IPS DF 6.9 (cell line): Measurements from ENCODE around the gene NUP188.
"Not testable (repeated sequence)": the region's sequence is repeated elsewhere in the genome, so short reads cannot be mapped to it uniquely, and the experiment has no call there.

Experiments used
- DNase-seq: peaks from one replicate; pipeline ENCODE4 v3.0.0-alpha.2; 2013; ENCODE audit warnings: low read depth, low spot score
- H3K27ac ChIP-seq: one replicate; pipeline ENCODE4 v1.5.1; 2013; ENCODE audit warnings: low read length, control low read depth
- H3K27me3 ChIP-seq: 2 replicates; pipeline ENCODE4 v1.6.1; 2013; ENCODE audit warnings: mild to moderate bottlenecking, low read length; ENCODE audit not compliant: control insufficient read depth, insufficient read depth
- H3K36me3 ChIP-seq: 2 replicates; pipeline ENCODE4 v1.6.1; 2013; ENCODE audit warnings: low read length; ENCODE audit not compliant: control insufficient read depth, insufficient read depth
- H3K4me1 ChIP-seq: 2 replicates; pipeline ENCODE4 v1.6.1; 2013; ENCODE audit warnings: low read length; ENCODE audit not compliant: control insufficient read depth, insufficient read depth
- H3K4me3 ChIP-seq: 2 replicates; pipeline ENCODE4 v1.5.1; 2013; ENCODE audit warnings: mild to moderate bottlenecking, low read length
- H3K9me3 ChIP-seq: 2 replicates; pipeline ENCODE4 v1.6.1; 2013; ENCODE audit warnings: low read length, inconsistent platforms; ENCODE audit not compliant: control insufficient read depth, insufficient read depth
- WGBS: extraction: QIAGEN DNeasy Blood & Tissue Kit; methylation state at CpG from one replicate; pipeline ENCODE4 v1.1.7; 2013; ENCODE audit warnings: mixed read lengths, missing lambda C conversion rate; ENCODE audit not compliant: insufficient read length, insufficient coverage; 5-methylcytosine and 5-hydroxymethylcytosine counted together

NUP188 gene

DNA sequence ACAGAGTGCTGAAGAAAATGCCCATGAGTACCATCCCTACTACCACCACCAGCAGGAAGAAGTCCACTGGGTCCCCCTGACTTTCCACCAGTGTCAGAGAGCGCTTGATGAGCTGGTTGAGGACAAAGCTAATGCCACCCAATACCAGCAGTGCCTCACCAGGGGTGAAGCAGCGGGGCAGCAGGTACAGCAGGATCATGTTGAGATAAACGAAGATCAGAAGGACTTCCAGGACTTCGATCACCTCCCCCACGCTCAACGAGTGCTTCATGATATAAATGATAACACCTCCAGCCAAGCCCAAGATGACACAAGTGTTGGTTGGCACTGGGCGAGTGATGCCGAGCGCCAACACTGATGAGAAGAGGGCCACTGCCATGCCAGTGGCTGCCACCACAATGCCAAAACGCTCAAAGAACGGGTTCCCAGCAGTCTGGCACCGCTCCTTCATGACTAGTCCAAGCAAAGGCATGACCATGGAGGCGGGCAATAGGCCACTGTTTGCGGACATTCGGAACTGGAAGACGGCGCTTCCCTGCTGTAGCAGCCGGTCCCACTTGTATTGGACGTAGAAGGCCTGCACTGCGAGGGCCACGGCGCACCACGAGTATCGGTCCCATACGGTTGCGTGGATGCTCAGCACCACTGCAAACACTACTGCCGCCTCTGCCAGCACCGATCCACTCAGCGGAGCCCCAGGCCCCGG lies 775 bp upstream of the NUP188 start:
- no peaks in the 10 kb centered on the region for H3K27me3 ChIP-seq
- H3K27ac ChIP-seq, result no peak overlapping the region
- no peaks in the 10 kb centered on the region for H3K36me3 ChIP-seq
- H3K9me3 ChIP-seq, result no peaks in the 10 kb centered on the region
- WGBS, result no CpG with 5 or more reads among the region's 30 CpGs
- DNase-seq, result no peak
- 0 out of 2 replicates have a peak, but pooled peaks cover 3% of the 10 kb centered on the region for H3K4me1 ChIP-seq
- peak overlapping the region; percentile 93 for H3K4me3 ChIP-seq

DNA sequence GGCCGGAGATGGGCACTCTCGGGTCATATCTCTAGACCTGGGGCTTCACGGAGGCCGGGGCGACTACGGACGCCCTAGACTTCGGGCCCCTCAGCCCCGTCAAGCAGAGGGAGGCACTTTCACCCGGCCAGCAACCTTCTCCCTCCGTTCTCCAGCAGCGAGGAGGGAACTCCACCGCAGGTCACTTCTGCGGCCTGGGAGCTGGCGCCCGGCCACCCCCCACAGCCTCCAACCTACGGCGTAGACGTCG lies 297 bp upstream of the NUP188 start:
- Histone ChIP-seq H3K4me1 (0 out of 2 replicates have a peak, but pooled peaks cover 3% of the 10 kb centered on the region), H3K27me3 (no peaks in the 10 kb centered on the region), H3K4me3 (peak overlapping the region; percentile 93), H3K27ac (no peak overlapping the region), H3K9me3 (no peaks in the 10 kb centered on the region), H3K36me3 (no peaks in the 10 kb centered on the region)
- no CpG with 5 or more reads among the region's 20 CpGs for whole genome bisulfite sequencing
- DNase-seq, result no peak

DNA sequence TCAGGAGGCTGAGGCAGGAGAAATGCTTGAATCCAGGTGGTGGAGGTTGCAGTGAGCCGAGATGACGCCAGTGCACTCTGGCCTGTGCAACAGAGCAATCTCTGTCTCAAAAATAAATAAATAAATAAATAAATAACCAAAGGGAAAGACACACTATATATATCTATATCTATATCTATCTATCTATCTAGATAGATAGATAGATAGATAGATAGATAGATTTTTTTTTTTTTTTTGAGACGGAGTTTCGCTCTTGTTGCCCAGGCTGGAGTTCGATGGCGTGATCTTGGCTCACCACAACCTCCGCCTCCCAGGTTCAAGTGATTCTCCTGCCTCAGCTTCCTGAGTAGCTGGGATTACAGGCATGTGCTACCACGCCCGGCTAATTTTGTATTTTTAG lies 13.9 kb downstream of the NUP188 start:
- H3K36me3 ChIP-seq, H3K27ac ChIP-seq, H3K4me1 ChIP-seq, H3K9me3 ChIP-seq, H3K27me3 ChIP-seq, H3K4me3 ChIP-seq, DNase-seq: not testable (repeated sequence)
- no CpG with 5 or more reads among the region's 9 CpGs for WGBS

DNA sequence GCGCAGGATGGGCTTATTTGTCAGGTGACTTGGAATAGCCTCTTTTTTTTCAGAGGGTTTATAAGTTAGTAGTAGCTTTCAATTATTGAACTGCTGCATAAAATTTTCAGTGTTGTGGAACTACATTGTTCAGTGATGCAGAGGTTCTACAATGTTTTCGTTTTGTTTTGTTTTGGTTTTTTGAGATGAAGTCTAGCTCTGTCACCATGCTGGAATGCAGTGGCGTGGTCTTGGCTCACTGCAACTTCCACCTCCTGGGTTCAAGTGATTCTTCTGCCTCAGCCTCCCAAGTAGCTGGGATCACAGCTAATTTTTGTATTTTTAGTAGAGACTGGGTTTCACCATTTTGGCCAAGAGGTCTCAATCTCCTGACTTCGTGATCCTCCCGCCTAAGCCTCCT lies 22.0 kb downstream of the NUP188 start:
- Histone ChIP-seq H3K27me3 (no peaks in the 10 kb centered on the region), H3K36me3 (peaks cover 15% of the 10 kb centered on the region), H3K9me3 (no peaks in the 10 kb centered on the region), H3K4me1 (no peaks in the 10 kb centered on the region), H3K27ac (no peak overlapping the region), H3K4me3 (no peak overlapping the region)
- WGBS, result no CpG with 5 or more reads among the region's 5 CpGs
- DNase-seq, result no peak

DNA sequence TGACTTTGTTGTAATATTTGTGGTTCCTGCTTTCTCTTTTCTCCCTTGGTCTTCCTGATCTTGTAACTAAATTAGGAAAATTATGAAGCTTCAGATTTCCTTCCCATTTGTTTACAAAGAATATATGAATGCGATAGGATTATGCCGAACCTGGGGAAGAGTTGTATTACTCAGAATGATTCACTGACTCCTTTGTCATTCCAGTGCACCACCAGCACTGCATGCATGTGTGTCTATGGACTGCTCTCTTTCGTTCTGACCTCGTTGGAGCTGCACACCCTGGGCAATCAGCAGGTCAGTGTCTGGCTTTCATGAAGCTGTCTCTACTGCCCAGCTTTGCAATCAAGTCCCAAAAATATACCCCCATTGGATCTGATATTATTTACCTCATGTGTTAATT lies 25.5 kb downstream of the NUP188 start:
- Histone ChIP-seq H3K4me3 (no peak overlapping the region), H3K4me1 (no peaks in the 10 kb centered on the region), H3K36me3 (peaks cover 21% of the 10 kb centered on the region), H3K27ac (no peak overlapping the region), H3K9me3 (no peaks in the 10 kb centered on the region), H3K27me3 (no peaks in the 10 kb centered on the region)
- no CpG with 5 or more reads among the region's 4 CpGs for WGBS
- no peak for DNase-seq

DNA sequence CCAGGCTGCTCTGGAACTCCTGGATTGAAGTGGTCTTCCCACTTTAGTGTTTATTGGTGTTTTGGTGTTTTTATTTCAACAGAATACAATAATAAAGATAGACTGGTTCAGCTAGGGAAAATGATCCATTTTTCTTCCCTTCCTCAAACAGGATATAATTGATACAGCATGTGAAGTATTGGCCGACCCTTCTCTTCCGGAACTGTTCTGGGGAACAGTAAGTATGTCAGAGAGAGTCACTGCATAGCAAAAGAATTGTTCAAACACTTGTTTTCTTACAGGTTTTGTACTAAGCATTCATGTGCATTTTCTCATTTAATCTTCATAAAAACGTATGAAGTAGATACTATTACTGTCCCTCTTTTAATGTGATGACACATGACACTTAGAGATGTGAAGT lies 31.6 kb downstream of the NUP188 start:
- Histone ChIP-seq H3K9me3 (no peaks in the 10 kb centered on the region), H3K27ac (no peak overlapping the region), H3K4me1 (no peaks in the 10 kb centered on the region), H3K4me3 (no peak overlapping the region), H3K36me3 (peaks cover 39% of the 10 kb centered on the region; the same call in 1 of the 2 replicates), H3K27me3 (no peaks in the 10 kb centered on the region)
- WGBS, result no CpG with 5 or more reads among the region's 3 CpGs
- DNase-seq, result no peak

DNA sequence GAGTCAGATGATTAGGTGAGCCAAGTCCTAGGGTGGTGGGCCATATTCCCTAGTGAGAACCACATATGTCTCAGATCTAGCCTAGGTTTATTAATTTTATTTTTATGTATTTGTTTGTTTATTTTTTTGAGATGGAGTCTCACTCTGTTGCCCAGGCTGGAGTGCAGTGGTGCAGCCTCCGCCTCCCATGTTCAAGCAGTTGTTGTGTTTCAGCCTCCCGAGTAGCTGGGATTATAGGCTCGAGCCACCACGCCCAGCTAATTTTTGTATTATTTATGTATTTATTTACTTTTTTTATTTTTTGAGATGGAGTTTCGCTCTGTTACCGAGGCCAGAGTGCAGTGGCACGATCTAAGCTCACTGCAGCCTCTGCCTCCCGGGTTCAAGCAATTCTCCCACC lies 36.0 kb downstream of the NUP188 start:
- no CpG with 5 or more reads among the region's 8 CpGs for WGBS
- no peaks in the 10 kb centered on the region for H3K4me1 ChIP-seq
- peaks cover 36% of the 10 kb centered on the region; the same call in 1 of the 2 replicates for H3K36me3 ChIP-seq
- H3K27me3 ChIP-seq, result no peaks in the 10 kb centered on the region
- DNase-seq, result no peak
- no peak overlapping the region for H3K27ac ChIP-seq
- no peaks in the 10 kb centered on the region for H3K9me3 ChIP-seq
- no peak overlapping the region for H3K4me3 ChIP-seq

DNA sequence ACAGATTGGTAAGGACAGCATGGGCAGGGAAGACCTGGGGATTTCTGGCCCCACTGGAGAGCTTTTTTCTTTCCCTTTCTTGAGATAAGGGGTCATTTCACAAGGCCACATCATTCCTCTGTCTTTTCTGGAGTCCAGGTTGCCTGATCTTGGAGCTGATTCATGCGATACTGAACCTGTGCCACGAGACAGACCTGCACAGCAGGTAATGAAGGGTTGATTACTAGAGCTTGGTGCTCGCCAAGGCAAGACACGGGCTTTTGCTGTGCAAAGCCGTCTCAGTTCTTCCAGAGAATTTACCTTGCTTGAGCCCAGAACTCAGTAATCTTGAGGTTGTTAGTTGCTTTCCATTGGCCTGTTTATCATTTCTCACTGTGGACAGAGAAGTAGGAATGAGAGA lies 39.2 kb downstream of the NUP188 start:
- Histone ChIP-seq H3K27me3 (no peaks in the 10 kb centered on the region), H3K27ac (no peak overlapping the region), H3K9me3 (no peaks in the 10 kb centered on the region), H3K4me1 (no peaks in the 10 kb centered on the region), H3K36me3 (peaks cover 20% of the 10 kb centered on the region; the same call in 1 of the 2 replicates), H3K4me3 (no peak overlapping the region)
- DNase-seq, result no peak
- no CpG with 5 or more reads among the region's 5 CpGs for WGBS

DNA sequence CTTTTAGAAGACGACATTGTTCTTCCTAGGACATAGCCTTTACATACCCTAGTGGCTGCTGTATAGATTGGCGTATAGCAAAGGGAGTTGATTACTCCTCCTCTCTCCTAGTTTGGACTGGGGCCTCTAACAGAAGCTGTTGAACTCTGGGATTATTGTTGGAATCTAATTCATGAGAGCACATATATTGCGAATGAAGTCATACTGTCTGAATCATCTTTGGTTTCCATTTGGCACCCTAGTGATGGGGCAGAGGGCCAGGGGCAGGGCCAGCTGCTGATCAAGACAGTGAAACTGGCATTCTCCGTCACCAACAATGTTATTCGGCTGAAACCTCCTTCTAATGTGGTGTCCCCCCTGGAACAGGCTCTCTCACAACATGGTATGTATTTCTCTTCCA lies 40.3 kb downstream of the NUP188 start:
- no CpG with 5 or more reads among the region's 5 CpGs for WGBS

DNA sequence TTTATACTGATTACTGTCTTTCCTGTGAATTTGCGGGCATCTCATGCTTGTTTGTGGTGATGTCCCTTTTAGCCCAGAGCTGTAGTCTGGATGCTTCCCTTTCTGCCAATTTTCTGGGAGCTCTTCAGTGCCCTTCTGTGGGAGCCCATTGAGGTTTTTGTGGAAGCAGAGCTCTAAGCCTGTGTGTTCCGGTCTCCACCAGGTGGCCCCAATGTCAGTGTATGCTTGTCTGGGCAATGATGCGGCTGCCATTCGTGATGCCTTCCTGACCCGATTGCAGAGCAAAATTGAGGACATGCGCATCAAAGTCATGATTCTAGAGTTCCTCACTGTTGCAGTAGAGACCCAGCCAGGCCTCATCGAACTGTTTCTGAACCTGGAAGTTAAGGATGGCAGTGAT lies 45.5 kb downstream of the NUP188 start:
- DNase-seq, result no peak
- Histone ChIP-seq H3K36me3 (peaks cover 25% of the 10 kb centered on the region; the same call in 1 of the 2 replicates), H3K27me3 (no peaks in the 10 kb centered on the region), H3K9me3 (no peaks in the 10 kb centered on the region), H3K4me3 (no peak overlapping the region), H3K27ac (no peak overlapping the region), H3K4me1 (no peaks in the 10 kb centered on the region)
- WGBS, result no CpG with 5 or more reads among the region's 7 CpGs

More for the DNA sequence above, 40.3 kb downstream of the NUP188 start:
- no peaks in the 10 kb centered on the region for H3K9me3 ChIP-seq
- DNase-seq, result no peak
- no peaks in the 10 kb centered on the region for H3K4me1 ChIP-seq
- H3K27ac ChIP-seq, result no peak overlapping the region
- no peaks in the 10 kb centered on the region for H3K27me3 ChIP-seq
- H3K4me3 ChIP-seq, result no peak overlapping the region
- peaks cover 15% of the 10 kb centered on the region; the same call in 1 of the 2 replicates for H3K36me3 ChIP-seq

DNA sequence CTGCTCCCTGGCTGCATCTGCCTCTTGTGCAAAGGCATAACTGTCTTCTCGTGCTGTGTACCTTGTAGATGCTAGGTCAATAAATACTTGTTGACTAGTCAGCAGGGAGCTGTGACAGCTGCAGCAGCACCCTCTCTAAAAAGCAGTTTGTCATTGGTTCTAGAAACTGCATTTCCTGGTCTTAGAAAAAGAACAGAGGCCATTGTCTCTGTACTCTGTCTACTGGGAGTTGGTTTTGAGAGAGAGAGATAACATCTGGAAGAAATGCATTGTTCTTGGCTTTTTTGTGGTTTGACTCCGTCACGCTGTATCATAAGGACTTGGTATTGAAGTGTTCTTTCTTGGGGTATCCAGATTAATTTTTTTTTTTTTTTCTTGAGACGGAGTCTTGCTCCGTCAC lies 48.3 kb downstream of the NUP188 start:
- H3K36me3 ChIP-seq, result peaks cover 34% of the 10 kb centered on the region

More for the DNA sequence above, 48.3 kb downstream of the NUP188 start:
- WGBS, result no CpG with 5 or more reads among the region's 5 CpGs
- Histone ChIP-seq H3K4me3 (no peak overlapping the region), H3K27ac (no peak overlapping the region), H3K9me3 (no peaks in the 10 kb centered on the region), H3K4me1 (no peaks in the 10 kb centered on the region), H3K27me3 (no peaks in the 10 kb centered on the region)
- no peak for DNase-seq
